GM12864 (cell line): ENCODE measurements around the gene MTUS2.
A peak's percentile ranks its signal among the peaks of the same experiment; 100 is the strongest.

Experiments
- DNase-seq: peaks from one replicate; pipeline ENCODE4 v3.0.0-alpha.2; 2011; ENCODE audit warnings: low read depth
- H3K4me3 ChIP-seq: 2 replicates; pipeline ENCODE4 v1.5.1; 2011; ENCODE audit warnings: mild to moderate bottlenecking, low read depth, low read length, control low read depth
- CTCF ChIP-seq: IDR thresholded peaks from 2 replicates; pipeline ENCODE4 v1.5.1; 2011; ENCODE audit warnings: low read depth, mild to moderate bottlenecking, moderate library complexity, low read length, control low read depth, inconsistent platforms; ENCODE audit errors: missing control alignments

MTUS2 gene

GRCh38 chr13:29402166-29402636 lies 582.1 kb downstream of the MTUS2 start:
- H3K4me3 ChIP-seq = no peak overlapping the region
- TF ChIP-seq CTCF = no peak
- no peak for DNase-seq

GRCh38 chr13:29405401-29405800 lies 585.3 kb downstream of the MTUS2 start:
- DNase-seq = no peak
- no peak overlapping the region for H3K4me3 ChIP-seq
- no peak for TF ChIP-seq CTCF

- no peak for DNase-seq
- no peak overlapping the region for H3K4me3 ChIP-seq
- TF ChIP-seq CTCF = no peak
Measured at GRCh38 chr13:29411481-29411880, 591.3 kb downstream of the MTUS2 start.

- DNase-seq = no peak
- peak; percentile 13 for TF ChIP-seq CTCF
- H3K4me3 ChIP-seq = no peak overlapping the region
Measured at GRCh38 chr13:29418026-29418425, 597.9 kb downstream of the MTUS2 start.

- TF ChIP-seq CTCF = no peak
- H3K4me3 ChIP-seq = no peak overlapping the region
- no peak for DNase-seq
Measured at GRCh38 chr13:29421118-29421517, 601.0 kb downstream of the MTUS2 start.

GRCh38 chr13:29422015-29422414 lies 601.9 kb downstream of the MTUS2 start:
- no peak for DNase-seq
- no peak overlapping the region for H3K4me3 ChIP-seq
- TF ChIP-seq CTCF = no peak

- TF ChIP-seq CTCF = no peak
- DNase-seq = no peak
- no peak overlapping the region for H3K4me3 ChIP-seq
Measured at GRCh38 chr13:29423050-29423449, 602.9 kb downstream of the MTUS2 start.
